K562 (cell line): ENCODE measurements around the gene HSD11B1L. TPM values are rescaled to one million over a fixed set of nuclear protein-coding genes. Genes with fewer than 3 reads are reported as not detected.

ENCODE experiments used
- ESRRA ChIP-seq: fragments of 450-650 bp; IDR thresholded peaks from 2 replicates; pipeline ENCODE4 v1.6.1; 2014; ENCODE audit warnings: low read depth, mild to moderate bottlenecking, moderate library complexity, borderline replicate concordance
- HNRNPUL1 ChIP-seq: fragments of 200-400 bp; formaldehyde crosslinking; IDR thresholded peaks from 2 replicates; pipeline ENCODE4 v1.6.1; 2017; ENCODE audit warnings: low read length
- HOMEZ ChIP-seq: fragments of 250-450 bp; sonication (Bioruptor Pico); IDR thresholded peaks from 2 replicates; pipeline ENCODE4 v1.4.0; 2020; ENCODE audit warnings: mild to moderate bottlenecking, moderate library complexity
- KDM4B ChIP-seq, 2 experiments: fragments of 450-650 bp in 1 of 2; sonication (generic) in 1 of 2; IDR thresholded peaks; 2 replicates each; pipeline ENCODE4 v1.6.1; 2016 to 2017; ENCODE audit warnings: borderline replicate concordance in 2 of 2, antibody characterized with exemption in 1 of 2, low read depth in 1 of 2, mild to moderate bottlenecking in 1 of 2
- L3MBTL2 ChIP-seq: fragments of 450-650 bp; IDR thresholded peaks from 2 replicates; pipeline ENCODE4 v1.6.1; 2016; ENCODE audit warnings: mild to moderate bottlenecking, moderate library complexity
- NELFE ChIP-seq: IDR thresholded peaks from 2 replicates; pipeline ENCODE4 v1.6.1; 2011; ENCODE audit warnings: mild to moderate bottlenecking; ENCODE audit not compliant: insufficient read depth, insufficient read length
- PHF8 ChIP-seq: fragments of 200-600 bp; sonication (generic); IDR thresholded peaks from 2 replicates; pipeline ENCODE4 v1.6.1; 2012; ENCODE audit warnings: mixed run types, mild to moderate bottlenecking, inconsistent platforms, low read length, moderate library complexity, borderline replicate concordance
- POLR2G ChIP-seq: fragments of 200-400 bp; formaldehyde crosslinking; IDR thresholded peaks from 2 replicates; pipeline ENCODE4 v1.6.1; 2017; ENCODE audit warnings: low read depth, mild to moderate bottlenecking, antibody characterized with exemption, low read length, moderate library complexity
- RNF2 ChIP-seq: sonication (generic); IDR thresholded peaks from 2 replicates; pipeline ENCODE4 v1.6.1; 2016
- SAFB ChIP-seq: fragments of 200-400 bp; formaldehyde crosslinking; IDR thresholded peaks from 2 replicates; pipeline ENCODE4 v1.6.1; 2017; ENCODE audit warnings: low read depth, low read length, borderline replicate concordance
- SRSF9 ChIP-seq: fragments of 200-400 bp; formaldehyde crosslinking; IDR thresholded peaks from 2 replicates; pipeline ENCODE4 v1.6.1; 2017; ENCODE audit warnings: low read depth, low read length, borderline replicate concordance
- THRA ChIP-seq: fragments of 450-650 bp; IDR thresholded peaks from 2 replicates; pipeline ENCODE4 v1.6.1; 2017; ENCODE audit warnings: mild to moderate bottlenecking, moderate library complexity
- ZZZ3 ChIP-seq: fragments of 450-650 bp; IDR thresholded peaks from 2 replicates; pipeline ENCODE4 v1.6.1; 2016; ENCODE audit warnings: antibody characterized with exemption, mild to moderate bottlenecking, moderate library complexity
- polyA plus RNA-seq, 8 experiments: library from polyadenylated mRNA; depleted of rRNA in 4 of 8; stranded (reverse) in 5 of 8; unstranded in 3 of 8; fragments of >200 nt; fragmentation: Nextera tagmentation in 2 of 8; fragmentation: Illumina TruSeq in 1 of 8; extraction: Ambion mirVana in 2 of 8; extraction: Trizol in 1 of 8; gene quantifications; 2 replicates each; pipeline versions ENCODE4 v1.2.1 to v1.2.3, GENCODE V29; 2011 to 2014; ENCODE audit warnings: inconsistent platforms in 1 of 8, missing spikeins in 1 of 8
- total RNA-seq, 7 experiments: library from RNA; depleted of rRNA in 6 of 7; stranded (reverse); fragments of >200 nt in 6 of 7; fragmentation: Illumina TruSeq in 2 of 7; extraction: Trizol in 2 of 7; gene quantifications; 2 replicates each; pipeline versions ENCODE4 v1.2.1 to v1.2.3, GENCODE V29; 2011 to 2021; ENCODE audit warnings: low replicate concordance in 1 of 7
- TF ChIP-seq, protein P1 (sequence below): fragments of 250-450 bp; sonication (Bioruptor Pico); IDR thresholded peaks from 2 replicates; pipeline ENCODE4 v1.8.0; 2022; ENCODE audit warnings: inconsistent platforms
- TF ChIP-seq, protein P2 (sequence below): fragments of 450-650 bp; IDR thresholded peaks from 2 replicates; pipeline ENCODE4 v1.6.1; 2016; ENCODE audit warnings: mild to moderate bottlenecking
- TF ChIP-seq, protein P3 (sequence below): fragments of 250-450 bp; sonication (Bioruptor Pico); IDR thresholded peaks from 2 replicates; pipeline ENCODE4 v1.5.0; 2021
- TF ChIP-seq, protein P4 (sequence below): fragments of 150-350 bp; conservative IDR thresholded peaks from 2 replicates; pipeline ENCODE4 v1.6.1; 2014; ENCODE audit warnings: low read length

HSD11B1L gene
- total and polyA plus RNA-seq, 9 of the 15 experiments (the other 6 are each of a cell fraction or from before 2014, with no cell fraction given) = 0.31 to 7.7 (median 2.3) TPM

DNA sequence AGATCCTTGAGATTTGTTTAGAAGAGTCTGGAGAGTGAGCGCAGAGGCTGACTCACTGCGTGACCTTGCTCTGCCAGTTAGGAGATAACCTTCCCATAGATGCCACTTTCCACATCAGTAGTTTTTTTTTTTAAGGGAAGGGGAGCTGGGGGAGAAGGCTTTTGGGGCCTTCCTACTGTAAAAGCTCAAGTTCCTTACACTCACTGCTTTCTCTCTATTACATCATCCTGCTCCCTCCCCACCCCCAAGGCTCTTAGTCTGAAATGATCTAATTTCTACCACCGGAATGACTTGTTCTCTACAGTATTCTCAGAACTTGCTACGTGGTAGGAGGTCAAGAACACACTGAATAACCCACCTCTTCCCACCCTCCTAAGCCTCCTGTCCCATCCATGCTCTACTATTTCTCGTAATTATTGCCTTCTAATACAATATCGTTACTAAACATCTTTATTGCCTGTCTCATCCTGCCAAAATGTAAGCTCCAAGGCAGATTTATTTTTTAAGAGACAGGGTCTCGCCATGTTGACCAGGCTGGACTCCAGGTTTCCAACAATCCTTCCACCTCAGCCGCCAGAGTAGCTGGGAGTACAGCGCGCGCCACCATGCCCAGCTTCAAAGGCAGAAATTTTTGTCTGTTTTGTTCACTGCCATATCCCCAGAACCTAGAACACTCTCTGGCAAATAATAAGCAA, 37.9 kb downstream of the HSD11B1L start (continued):
- TF ChIP-seq HOMEZ (CRISPR knock-in tag) (no peak), ZZZ3 (no peak), POLR2G (no peak; the same call in 1 of the 2 replicates), ESRRA (peak; percentile 99), L3MBTL2 (no peak; the same call in 1 of the 2 replicates), RNF2 (peak; percentile 33; the same call in 1 of the 2 replicates), KDM4B (IDR thresholded peaks at IDR 0.05; ENCODE audit: borderline replicate concordance in 2 of 2, low read depth in 1 of 2) (no peak), SAFB (no peak), PHF8 (peak; percentile 31; the same call in 1 of the 2 replicates), SRSF9 (no peak), THRA (no peak), NELFE (no peak), HNRNPUL1 (no peak)
- TF ChIP-seq, protein P1, sequence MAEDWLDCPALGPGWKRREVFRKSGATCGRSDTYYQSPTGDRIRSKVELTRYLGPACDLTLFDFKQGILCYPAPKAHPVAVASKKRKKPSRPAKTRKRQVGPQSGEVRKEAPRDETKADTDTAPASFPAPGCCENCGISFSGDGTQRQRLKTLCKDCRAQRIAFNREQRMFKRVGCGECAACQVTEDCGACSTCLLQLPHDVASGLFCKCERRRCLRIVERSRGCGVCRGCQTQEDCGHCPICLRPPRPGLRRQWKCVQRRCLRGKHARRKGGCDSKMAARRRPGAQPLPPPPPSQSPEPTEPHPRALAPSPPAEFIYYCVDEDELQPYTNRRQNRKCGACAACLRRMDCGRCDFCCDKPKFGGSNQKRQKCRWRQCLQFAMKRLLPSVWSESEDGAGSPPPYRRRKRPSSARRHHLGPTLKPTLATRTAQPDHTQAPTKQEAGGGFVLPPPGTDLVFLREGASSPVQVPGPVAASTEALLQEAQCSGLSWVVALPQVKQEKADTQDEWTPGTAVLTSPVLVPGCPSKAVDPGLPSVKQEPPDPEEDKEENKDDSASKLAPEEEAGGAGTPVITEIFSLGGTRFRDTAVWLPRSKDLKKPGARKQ = no peak
- TF ChIP-seq, protein P2, sequence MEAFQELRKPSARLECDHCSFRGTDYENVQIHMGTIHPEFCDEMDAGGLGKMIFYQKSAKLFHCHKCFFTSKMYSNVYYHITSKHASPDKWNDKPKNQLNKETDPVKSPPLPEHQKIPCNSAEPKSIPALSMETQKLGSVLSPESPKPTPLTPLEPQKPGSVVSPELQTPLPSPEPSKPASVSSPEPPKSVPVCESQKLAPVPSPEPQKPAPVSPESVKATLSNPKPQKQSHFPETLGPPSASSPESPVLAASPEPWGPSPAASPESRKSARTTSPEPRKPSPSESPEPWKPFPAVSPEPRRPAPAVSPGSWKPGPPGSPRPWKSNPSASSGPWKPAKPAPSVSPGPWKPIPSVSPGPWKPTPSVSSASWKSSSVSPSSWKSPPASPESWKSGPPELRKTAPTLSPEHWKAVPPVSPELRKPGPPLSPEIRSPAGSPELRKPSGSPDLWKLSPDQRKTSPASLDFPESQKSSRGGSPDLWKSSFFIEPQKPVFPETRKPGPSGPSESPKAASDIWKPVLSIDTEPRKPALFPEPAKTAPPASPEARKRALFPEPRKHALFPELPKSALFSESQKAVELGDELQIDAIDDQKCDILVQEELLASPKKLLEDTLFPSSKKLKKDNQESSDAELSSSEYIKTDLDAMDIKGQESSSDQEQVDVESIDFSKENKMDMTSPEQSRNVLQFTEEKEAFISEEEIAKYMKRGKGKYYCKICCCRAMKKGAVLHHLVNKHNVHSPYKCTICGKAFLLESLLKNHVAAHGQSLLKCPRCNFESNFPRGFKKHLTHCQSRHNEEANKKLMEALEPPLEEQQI = no peak
- TF ChIP-seq, protein P3, sequence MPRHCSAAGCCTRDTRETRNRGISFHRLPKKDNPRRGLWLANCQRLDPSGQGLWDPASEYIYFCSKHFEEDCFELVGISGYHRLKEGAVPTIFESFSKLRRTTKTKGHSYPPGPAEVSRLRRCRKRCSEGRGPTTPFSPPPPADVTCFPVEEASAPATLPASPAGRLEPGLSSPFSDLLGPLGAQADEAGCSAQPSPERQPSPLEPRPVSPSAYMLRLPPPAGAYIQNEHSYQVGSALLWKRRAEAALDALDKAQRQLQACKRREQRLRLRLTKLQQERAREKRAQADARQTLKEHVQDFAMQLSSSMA (CRISPR knock-in tag) = no peak
- TF ChIP-seq, protein P4, sequence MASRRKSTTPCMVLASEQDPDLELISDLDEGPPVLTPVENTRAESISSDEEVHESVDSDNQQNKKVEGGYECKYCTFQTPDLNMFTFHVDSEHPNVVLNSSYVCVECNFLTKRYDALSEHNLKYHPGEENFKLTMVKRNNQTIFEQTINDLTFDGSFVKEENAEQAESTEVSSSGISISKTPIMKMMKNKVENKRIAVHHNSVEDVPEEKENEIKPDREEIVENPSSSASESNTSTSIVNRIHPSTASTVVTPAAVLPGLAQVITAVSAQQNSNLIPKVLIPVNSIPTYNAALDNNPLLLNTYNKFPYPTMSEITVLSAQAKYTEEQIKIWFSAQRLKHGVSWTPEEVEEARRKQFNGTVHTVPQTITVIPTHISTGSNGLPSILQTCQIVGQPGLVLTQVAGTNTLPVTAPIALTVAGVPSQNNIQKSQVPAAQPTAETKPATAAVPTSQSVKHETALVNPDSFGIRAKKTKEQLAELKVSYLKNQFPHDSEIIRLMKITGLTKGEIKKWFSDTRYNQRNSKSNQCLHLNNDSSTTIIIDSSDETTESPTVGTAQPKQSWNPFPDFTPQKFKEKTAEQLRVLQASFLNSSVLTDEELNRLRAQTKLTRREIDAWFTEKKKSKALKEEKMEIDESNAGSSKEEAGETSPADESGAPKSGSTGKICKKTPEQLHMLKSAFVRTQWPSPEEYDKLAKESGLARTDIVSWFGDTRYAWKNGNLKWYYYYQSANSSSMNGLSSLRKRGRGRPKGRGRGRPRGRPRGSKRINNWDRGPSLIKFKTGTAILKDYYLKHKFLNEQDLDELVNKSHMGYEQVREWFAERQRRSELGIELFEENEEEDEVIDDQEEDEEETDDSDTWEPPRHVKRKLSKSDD = 0 out of 2 replicates have a peak, but pooled peaks have one; percentile 13
